Stomach (tissue), 9 donors: ENCODE measurements around the gene TYMS. TPM values are rescaled to one million over a fixed set of nuclear protein-coding genes. Genes with fewer than 3 reads are reported as not detected.

Experiments used
- DNase-seq, 2 donors: peaks; one replicate each; pipeline versions ENCODE4 v3.0.0 to v3.0.0-alpha.2; 2013 to 2019
- H3K27ac ChIP-seq, 5 donors: fragments of 200-600 bp in 4 of 5; sonication (generic) in 4 of 5; one replicate each; pipeline ENCODE4 v1.5.1; 2013 to 2019; ENCODE audit warnings: mild to moderate bottlenecking in 1 of 5, moderate library complexity in 1 of 5
- H3K27me3 ChIP-seq, 3 donors: fragments of 200-600 bp; sonication (generic); one replicate each; pipeline ENCODE4 v1.5.1; 2017 to 2019; ENCODE audit warnings: mixed run types in 1 of 3
- H3K36me3 ChIP-seq, 4 donors: fragments of 200-600 bp; sonication (generic); 1 replicate in 3 of 4; 2 replicates in 1 of 4; pipeline ENCODE4 v1.5.1; 2016 to 2019
- H3K4me1 ChIP-seq, 4 donors: fragments of 200-600 bp; sonication (generic); one replicate each; pipeline ENCODE4 v1.5.1; 2016 to 2019
- H3K4me3 ChIP-seq, 4 donors: fragments of 200-600 bp; sonication (generic) in 3 of 4; one replicate each; pipeline ENCODE4 v1.5.1; 2016 to 2019; ENCODE audit warnings: mild to moderate bottlenecking in 1 of 4
- H3K9me3 ChIP-seq, 4 donors: fragments of 200-600 bp; sonication (generic); one replicate each; pipeline ENCODE4 v1.5.1; 2016 to 2019
- EP300 ChIP-seq: sonication (generic); formaldehyde crosslinking; IDR thresholded peaks from one replicate; pipeline ENCODE4 v1.6.1; 2017; ENCODE audit warnings: antibody characterized with exemption
- POLR2A ChIP-seq, 4 donors: fragments of 450-650 bp; IDR thresholded peaks; one replicate each; pipeline ENCODE4 v1.6.1; 2016; ENCODE audit warnings: antibody characterized with exemption in 4 of 4, control low read depth in 2 of 4, mild to moderate bottlenecking in 1 of 4, moderate library complexity in 1 of 4
- POLR2AphosphoS5 ChIP-seq, 3 donors: sonication (generic); formaldehyde crosslinking; IDR thresholded peaks; one replicate each; pipeline ENCODE4 v1.6.1; 2016; ENCODE audit warnings: antibody characterized with exemption in 3 of 3
- WGBS, 5 donors: extraction: QIAGEN DNeasy Blood & Tissue Kit in 3 of 5; methylation state at CpG; one replicate each; pipeline versions ENCODE4 v1.1.5 to v1.1.7; 2013 to 2018; 5-methylcytosine and 5-hydroxymethylcytosine counted together
- intact Hi-C: fragments of 100-400 bp; cut with DNase I; formaldehyde crosslinking; loops from one replicate; pipeline ENCODE4 v1.15.1; 2023; ENCODE audit warnings: low total_unique reads
- polyA plus RNA-seq, 3 donors: library from polyadenylated mRNA; stranded (reverse); fragments of 200-250 nt; gene quantifications; one replicate each; pipeline ENCODE4 v1.2.3, GENCODE V29; 2013
- total RNA-seq, 5 donors: library from RNA; depleted of rRNA; stranded (reverse); fragments of >200 nt; gene quantifications; one replicate each; pipeline versions ENCODE4 v1.1.0 to v1.2.3, GENCODE V29; 2014 to 2016
- TF ChIP-seq, protein P1 (sequence below), 7 experiments: fragments of 450-650 bp in 4 of 7; fragments of 200-600 bp in 3 of 7; sonication (generic) in 3 of 7; IDR thresholded peaks; one replicate each; pipeline ENCODE4 v1.5.1; 2016 to 2019; ENCODE audit warnings: antibody characterized with exemption in 7 of 7, control low read depth in 2 of 7, mild to moderate bottlenecking in 1 of 7
- donor health status: healthy with polysubstance abuse.
- donor health status: Bipolar disorder and iron deficiency.
- donor health status: healthy.

Gene TYMS
- total and polyA plus RNA-seq, 8 donors: 1.2 to 17.1 (median 8.1) TPM

DNA sequence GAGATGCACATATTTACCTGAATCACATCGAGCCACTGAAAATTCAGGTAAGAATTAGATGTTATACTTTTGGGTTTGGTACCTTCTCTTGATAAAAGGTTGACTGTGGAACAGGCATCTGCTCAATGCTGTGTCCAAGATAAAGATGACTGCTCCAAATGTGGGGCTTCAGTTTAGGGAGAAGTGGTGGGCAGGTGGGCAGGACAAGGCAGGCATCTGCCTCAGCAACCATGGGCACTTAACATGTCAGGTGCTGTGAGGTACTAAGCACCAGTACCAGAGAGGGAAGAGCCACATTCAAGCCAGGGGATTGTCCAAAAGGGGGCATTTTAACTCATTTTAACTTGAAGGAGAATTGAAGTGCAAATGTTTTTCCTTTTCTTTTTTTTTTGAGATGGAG is 14.0 kb downstream of the TYMS start:
- intact Hi-C loops: no loop called here
- no peaks in the 10 kb centered on the region for H3K4me1 ChIP-seq
- peaks cover 13 to 74% (median 70%) of the 10 kb centered on the region in 4 donors for H3K36me3 ChIP-seq

DNA sequence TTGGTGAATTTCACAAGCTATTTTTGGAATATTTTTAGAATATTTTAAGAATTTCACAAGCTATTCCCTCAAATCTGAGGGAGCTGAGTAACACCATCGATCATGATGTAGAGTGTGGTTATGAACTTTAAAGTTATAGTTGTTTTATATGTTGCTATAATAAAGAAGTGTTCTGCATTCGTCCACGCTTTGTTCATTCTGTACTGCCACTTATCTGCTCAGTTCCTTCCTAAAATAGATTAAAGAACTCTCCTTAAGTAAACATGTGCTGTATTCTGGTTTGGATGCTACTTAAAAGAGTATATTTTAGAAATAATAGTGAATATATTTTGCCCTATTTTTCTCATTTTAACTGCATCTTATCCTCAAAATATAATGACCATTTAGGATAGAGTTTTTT is 15.9 kb downstream of the TYMS start:
- Histone ChIP-seq H3K27me3 (no peaks in the 10 kb centered on the region), H3K36me3 (peaks cover 13 to 93% (median 89%) of the 10 kb centered on the region in 4 donors), H3K4me3 (no peak overlapping the region), H3K4me1 (no peaks in the 10 kb centered on the region), H3K9me3 (no peaks in the 10 kb centered on the region), H3K27ac (no peak overlapping the region)
- 76 to 88% (median 81%) methylated on average over 3 of the region's 3 CpGs for WGBS, 5 donors
- intact Hi-C loops: no loop called here
- DNase-seq: no peak
- no peak for TF ChIP-seq POLR2AphosphoS5 (IDR thresholded peaks at IDR 0.05)
- no peak for TF ChIP-seq POLR2A (IDR thresholded peaks at IDR 0.05)
- TF ChIP-seq EP300: no peak
- TF ChIP-seq, protein P1, sequence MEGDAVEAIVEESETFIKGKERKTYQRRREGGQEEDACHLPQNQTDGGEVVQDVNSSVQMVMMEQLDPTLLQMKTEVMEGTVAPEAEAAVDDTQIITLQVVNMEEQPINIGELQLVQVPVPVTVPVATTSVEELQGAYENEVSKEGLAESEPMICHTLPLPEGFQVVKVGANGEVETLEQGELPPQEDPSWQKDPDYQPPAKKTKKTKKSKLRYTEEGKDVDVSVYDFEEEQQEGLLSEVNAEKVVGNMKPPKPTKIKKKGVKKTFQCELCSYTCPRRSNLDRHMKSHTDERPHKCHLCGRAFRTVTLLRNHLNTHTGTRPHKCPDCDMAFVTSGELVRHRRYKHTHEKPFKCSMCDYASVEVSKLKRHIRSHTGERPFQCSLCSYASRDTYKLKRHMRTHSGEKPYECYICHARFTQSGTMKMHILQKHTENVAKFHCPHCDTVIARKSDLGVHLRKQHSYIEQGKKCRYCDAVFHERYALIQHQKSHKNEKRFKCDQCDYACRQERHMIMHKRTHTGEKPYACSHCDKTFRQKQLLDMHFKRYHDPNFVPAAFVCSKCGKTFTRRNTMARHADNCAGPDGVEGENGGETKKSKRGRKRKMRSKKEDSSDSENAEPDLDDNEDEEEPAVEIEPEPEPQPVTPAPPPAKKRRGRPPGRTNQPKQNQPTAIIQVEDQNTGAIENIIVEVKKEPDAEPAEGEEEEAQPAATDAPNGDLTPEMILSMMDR (IDR thresholded peaks at IDR 0.05): no peak

More for the DNA sequence above, 14.0 kb downstream of the TYMS start:
- H3K27ac ChIP-seq: no peak overlapping the region
- 89 to 95% (median 92%) methylated on average over 1 of the region's 1 CpG for WGBS, 5 donors
- no peaks in the 10 kb centered on the region for H3K27me3 ChIP-seq
- no peak for DNase-seq
- no peaks in the 10 kb centered on the region for H3K9me3 ChIP-seq
- TF ChIP-seq EP300 (no peak), POLR2AphosphoS5 (IDR thresholded peaks at IDR 0.05) (no peak), POLR2A (IDR thresholded peaks at IDR 0.05) (no peak)
- TF ChIP-seq, protein P1 (IDR thresholded peaks at IDR 0.05): no peak
- no peak overlapping the region for H3K4me3 ChIP-seq

DNA sequence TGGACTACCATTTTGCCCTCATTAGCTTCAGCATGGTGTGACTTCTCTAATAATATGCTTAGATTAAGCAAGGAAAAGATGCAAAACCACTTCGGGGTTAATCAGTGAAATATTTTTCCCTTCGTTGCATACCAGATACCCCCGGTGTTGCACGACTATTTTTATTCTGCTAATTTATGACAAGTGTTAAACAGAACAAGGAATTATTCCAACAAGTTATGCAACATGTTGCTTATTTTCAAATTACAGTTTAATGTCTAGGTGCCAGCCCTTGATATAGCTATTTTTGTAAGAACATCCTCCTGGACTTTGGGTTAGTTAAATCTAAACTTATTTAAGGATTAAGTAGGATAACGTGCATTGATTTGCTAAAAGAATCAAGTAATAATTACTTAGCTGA is 16.3 kb downstream of the TYMS start:
- H3K27me3 ChIP-seq: no peaks in the 10 kb centered on the region
- no peaks in the 10 kb centered on the region for H3K4me1 ChIP-seq
- H3K4me3 ChIP-seq: no peak overlapping the region
- DNase-seq: no peak
- peaks cover 13 to 97% (median 93%) of the 10 kb centered on the region in 4 donors for H3K36me3 ChIP-seq
- no peak for TF ChIP-seq POLR2A (IDR thresholded peaks at IDR 0.05)
- TF ChIP-seq EP300: no peak
- TF ChIP-seq, protein P1 (IDR thresholded peaks at IDR 0.05): no peak
- TF ChIP-seq POLR2AphosphoS5 (IDR thresholded peaks at IDR 0.05): no peak
- intact Hi-C loops: no loop called here
- WGBS, 5 donors: 60 to 75% (median 68%) methylated on average over 5 of the region's 5 CpGs
- no peaks in the 10 kb centered on the region for H3K9me3 ChIP-seq
- H3K27ac ChIP-seq: no peak overlapping the region

DNA sequence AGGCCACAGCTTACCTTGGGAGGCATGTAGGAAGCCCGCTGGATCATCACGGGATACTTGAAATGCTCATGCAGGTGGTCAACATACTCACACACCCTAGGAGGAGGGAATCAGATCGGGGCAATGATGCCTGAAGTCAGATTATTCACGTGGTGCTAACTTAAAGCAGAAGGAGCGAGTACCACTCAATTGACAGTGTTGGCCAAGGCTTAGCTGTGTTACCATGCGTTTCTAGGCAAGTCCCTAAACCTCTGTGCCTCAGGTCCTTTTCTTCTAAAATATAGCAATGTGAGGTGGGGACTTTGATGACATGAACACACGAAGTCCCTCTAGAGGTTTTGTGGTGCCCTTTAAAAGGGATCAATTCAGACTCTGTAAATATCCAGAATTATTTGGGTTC is 17.9 kb downstream of the TYMS start:
- Histone ChIP-seq H3K4me3 (no peak overlapping the region), H3K27ac (no peak overlapping the region), H3K27me3 (no peaks in the 10 kb centered on the region), H3K9me3 (no peaks in the 10 kb centered on the region), H3K36me3 (peaks cover 11 to 97% (median 94%) of the 10 kb centered on the region in 4 donors), H3K4me1 (no peaks in the 10 kb centered on the region)
- intact Hi-C loops: no loop called here
- DNase-seq: no peak
- TF ChIP-seq, protein P1 (IDR thresholded peaks at IDR 0.05): no peak
- TF ChIP-seq EP300: no peak
- no peak for TF ChIP-seq POLR2AphosphoS5 (IDR thresholded peaks at IDR 0.05)
- TF ChIP-seq POLR2A (IDR thresholded peaks at IDR 0.05): no peak
- WGBS, 5 donors: 89 to 94% (median 92%) methylated on average over 7 of the region's 7 CpGs
